Breast epithelium (tissue), 4 donors: ENCODE measurements around the gene MACROD1. TPM values are rescaled to one million over a fixed set of nuclear protein-coding genes. Genes with fewer than 3 reads are reported as not detected.

Source experiments
- DNase-seq, 2 donors: peaks; one replicate each; pipeline ENCODE4 v3.0.0-alpha.2; 2019; ENCODE audit warnings: low spot score in 2 of 2
- H3K27ac ChIP-seq, 2 donors: fragments of 200-600 bp; sonication (generic) in 1 of 2; one replicate each; pipeline ENCODE4 v1.5.1; 2016 to 2019; ENCODE audit warnings: mild to moderate bottlenecking in 1 of 2
- H3K27me3 ChIP-seq, 2 donors: fragments of 200-600 bp; sonication (generic) in 1 of 2; one replicate each; pipeline versions ENCODE4 v1.5.1 to v1.6.0; 2017 to 2019; ENCODE audit warnings: control low read depth in 1 of 2, mild to moderate bottlenecking in 1 of 2
- H3K36me3 ChIP-seq: fragments of 200-600 bp; one replicate; pipeline ENCODE4 v1.5.1; 2019
- H3K4me1 ChIP-seq, 2 donors: fragments of 200-600 bp; sonication (generic); one replicate each; pipeline ENCODE4 v1.5.1; 2016 to 2019; ENCODE audit warnings: control low read depth in 1 of 2
- H3K4me3 ChIP-seq, 3 donors: fragments of 200-600 bp; sonication (generic); 1 replicate in 2 of 3; 2 replicates in 1 of 3; pipeline ENCODE4 v1.5.1; 2016 to 2019; ENCODE audit warnings: mild to moderate bottlenecking in 3 of 3, moderate library complexity in 2 of 3
- H3K9me3 ChIP-seq, 2 donors: fragments of 200-600 bp; sonication (generic) in 1 of 2; one replicate each; pipeline ENCODE4 v1.5.1; 2016 to 2019; ENCODE audit warnings: control low read depth in 1 of 2
- POLR2A ChIP-seq: fragments of 450-650 bp; IDR thresholded peaks from one replicate; pipeline ENCODE4 v1.6.1; 2016; ENCODE audit warnings: antibody characterized with exemption, mild to moderate bottlenecking, moderate library complexity
- POLR2AphosphoS5 ChIP-seq, 3 donors: sonication (generic); formaldehyde crosslinking; IDR thresholded peaks; one replicate each; pipeline ENCODE4 v1.6.1; 2017; ENCODE audit warnings: antibody characterized with exemption in 3 of 3
- intact Hi-C: fragments of 100-400 bp; cut with DNase I; formaldehyde crosslinking; loops from one replicate; pipeline ENCODE4 v1.15.1; 2023; ENCODE audit warnings: low total_unique reads
- total RNA-seq, 3 donors: library from RNA; depleted of rRNA; stranded (reverse); fragments of >200 nt; gene quantifications; one replicate each; pipeline ENCODE4 v1.1.0, GENCODE V29; 2016
- TF ChIP-seq, protein P1 (sequence below), 3 donors: fragments of 450-650 bp; IDR thresholded peaks; one replicate each; pipeline ENCODE4 v1.5.1; 2016 to 2017; ENCODE audit warnings: antibody characterized with exemption in 3 of 3, mild to moderate bottlenecking in 3 of 3, moderate library complexity in 3 of 3

Gene MACROD1
- total RNA-seq, 3 donors from 2014 or later, result 19.7 to 113 (median 40.3) TPM

DNA sequence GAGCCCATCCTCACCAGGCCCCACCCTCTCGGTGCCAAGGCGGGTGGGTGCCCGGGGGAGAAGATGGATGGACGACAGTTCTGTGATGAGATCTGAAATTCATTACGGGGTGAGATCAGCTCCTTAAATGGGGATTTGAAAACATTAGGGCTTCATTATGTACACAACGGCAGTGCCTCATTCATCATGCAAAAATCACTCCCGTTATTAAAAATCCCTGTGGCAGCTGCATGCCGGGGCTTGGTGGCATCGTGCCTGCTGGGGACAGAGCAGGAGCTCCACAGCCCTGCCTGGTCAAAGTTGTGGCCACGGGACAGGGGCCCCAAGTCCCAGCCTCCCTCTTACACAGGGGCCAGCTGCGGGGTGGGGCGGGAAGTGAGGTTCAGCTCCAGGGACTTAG lies 159.5 kb downstream of the MACROD1 start:
- no peak for DNase-seq
- H3K36me3 ChIP-seq, result no peaks in the 10 kb centered on the region
- no peak for TF ChIP-seq POLR2AphosphoS5 (IDR thresholded peaks at IDR 0.05)
- TF ChIP-seq, protein P1, sequence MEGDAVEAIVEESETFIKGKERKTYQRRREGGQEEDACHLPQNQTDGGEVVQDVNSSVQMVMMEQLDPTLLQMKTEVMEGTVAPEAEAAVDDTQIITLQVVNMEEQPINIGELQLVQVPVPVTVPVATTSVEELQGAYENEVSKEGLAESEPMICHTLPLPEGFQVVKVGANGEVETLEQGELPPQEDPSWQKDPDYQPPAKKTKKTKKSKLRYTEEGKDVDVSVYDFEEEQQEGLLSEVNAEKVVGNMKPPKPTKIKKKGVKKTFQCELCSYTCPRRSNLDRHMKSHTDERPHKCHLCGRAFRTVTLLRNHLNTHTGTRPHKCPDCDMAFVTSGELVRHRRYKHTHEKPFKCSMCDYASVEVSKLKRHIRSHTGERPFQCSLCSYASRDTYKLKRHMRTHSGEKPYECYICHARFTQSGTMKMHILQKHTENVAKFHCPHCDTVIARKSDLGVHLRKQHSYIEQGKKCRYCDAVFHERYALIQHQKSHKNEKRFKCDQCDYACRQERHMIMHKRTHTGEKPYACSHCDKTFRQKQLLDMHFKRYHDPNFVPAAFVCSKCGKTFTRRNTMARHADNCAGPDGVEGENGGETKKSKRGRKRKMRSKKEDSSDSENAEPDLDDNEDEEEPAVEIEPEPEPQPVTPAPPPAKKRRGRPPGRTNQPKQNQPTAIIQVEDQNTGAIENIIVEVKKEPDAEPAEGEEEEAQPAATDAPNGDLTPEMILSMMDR (IDR thresholded peaks at IDR 0.05), result no peak
- TF ChIP-seq POLR2A, result no peak
- H3K27ac ChIP-seq, result no peak overlapping the region
- intact Hi-C loops, result no loop called here
- no peaks in the 10 kb centered on the region for H3K27me3 ChIP-seq
- H3K9me3 ChIP-seq, result no peaks in the 10 kb centered on the region
- H3K4me1 ChIP-seq, result peaks cover 0 to 4% of the 10 kb centered on the region in 2 donors
- H3K4me3 ChIP-seq, result no peak overlapping the region

DNA sequence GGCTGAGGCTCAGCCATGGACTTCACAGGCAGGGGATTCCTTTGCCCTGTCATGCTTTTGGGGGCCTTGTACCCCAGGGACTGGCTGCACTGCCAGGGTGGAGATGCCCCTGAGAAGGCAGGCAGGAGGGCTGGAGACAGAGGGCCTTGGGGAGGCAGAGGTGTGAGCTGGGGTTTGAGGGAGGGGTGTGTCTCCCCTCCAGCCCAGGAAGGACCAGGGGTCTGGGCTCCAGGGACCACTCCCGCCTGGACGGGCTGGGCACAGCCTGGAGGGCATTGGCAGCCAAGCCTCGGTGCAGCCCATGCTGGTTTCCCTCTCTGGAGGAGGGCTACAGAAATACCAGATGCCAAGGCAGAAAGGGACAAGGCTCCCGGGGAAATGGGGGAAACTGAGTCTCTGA lies 160.2 kb downstream of the MACROD1 start:
- peaks cover 0 to 4% of the 10 kb centered on the region in 2 donors for H3K4me1 ChIP-seq
- TF ChIP-seq POLR2A (no peak), POLR2AphosphoS5 (IDR thresholded peaks at IDR 0.05) (no peak)
- TF ChIP-seq, protein P1 (IDR thresholded peaks at IDR 0.05), result no peak
- intact Hi-C loops, result no loop called here
- H3K27ac ChIP-seq, result no peak overlapping the region
- no peak overlapping the region for H3K4me3 ChIP-seq
- H3K36me3 ChIP-seq, result no peaks in the 10 kb centered on the region
- no peaks in the 10 kb centered on the region for H3K9me3 ChIP-seq
- no peaks in the 10 kb centered on the region for H3K27me3 ChIP-seq
- DNase-seq, result no peak

DNA sequence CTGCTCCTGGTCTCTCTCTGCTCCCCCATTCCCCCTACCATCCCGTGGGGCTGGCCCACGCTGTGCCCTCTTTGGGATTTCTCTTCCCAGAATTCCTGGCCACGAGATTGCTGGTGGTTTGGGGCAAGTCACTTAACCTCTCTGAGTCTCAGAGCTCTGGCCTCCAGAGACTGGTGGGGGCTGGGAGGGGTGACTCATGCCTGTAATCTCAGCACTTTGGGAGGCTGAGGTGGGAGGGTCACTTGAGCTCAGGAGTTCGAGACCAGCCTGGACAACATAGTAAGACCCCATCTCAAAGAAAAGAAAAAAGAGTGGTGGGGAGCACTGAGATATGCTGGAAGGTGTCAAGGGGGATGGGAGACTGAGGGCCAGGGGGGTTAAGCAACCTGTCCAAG lies 161.3 kb downstream of the MACROD1 start:
- Histone ChIP-seq H3K4me1 (peaks cover 8 to 11% of the 10 kb centered on the region in 2 donors), H3K36me3 (no peaks in the 10 kb centered on the region), H3K27ac (no peak overlapping the region), H3K27me3 (no peaks in the 10 kb centered on the region), H3K4me3 (no peak overlapping the region), H3K9me3 (no peaks in the 10 kb centered on the region)
- intact Hi-C loops, result no loop called here
- no peak for TF ChIP-seq POLR2AphosphoS5 (IDR thresholded peaks at IDR 0.05)
- TF ChIP-seq POLR2A, result no peak
- TF ChIP-seq, protein P1 (IDR thresholded peaks at IDR 0.05), result no peak
- DNase-seq, result no peak

DNA sequence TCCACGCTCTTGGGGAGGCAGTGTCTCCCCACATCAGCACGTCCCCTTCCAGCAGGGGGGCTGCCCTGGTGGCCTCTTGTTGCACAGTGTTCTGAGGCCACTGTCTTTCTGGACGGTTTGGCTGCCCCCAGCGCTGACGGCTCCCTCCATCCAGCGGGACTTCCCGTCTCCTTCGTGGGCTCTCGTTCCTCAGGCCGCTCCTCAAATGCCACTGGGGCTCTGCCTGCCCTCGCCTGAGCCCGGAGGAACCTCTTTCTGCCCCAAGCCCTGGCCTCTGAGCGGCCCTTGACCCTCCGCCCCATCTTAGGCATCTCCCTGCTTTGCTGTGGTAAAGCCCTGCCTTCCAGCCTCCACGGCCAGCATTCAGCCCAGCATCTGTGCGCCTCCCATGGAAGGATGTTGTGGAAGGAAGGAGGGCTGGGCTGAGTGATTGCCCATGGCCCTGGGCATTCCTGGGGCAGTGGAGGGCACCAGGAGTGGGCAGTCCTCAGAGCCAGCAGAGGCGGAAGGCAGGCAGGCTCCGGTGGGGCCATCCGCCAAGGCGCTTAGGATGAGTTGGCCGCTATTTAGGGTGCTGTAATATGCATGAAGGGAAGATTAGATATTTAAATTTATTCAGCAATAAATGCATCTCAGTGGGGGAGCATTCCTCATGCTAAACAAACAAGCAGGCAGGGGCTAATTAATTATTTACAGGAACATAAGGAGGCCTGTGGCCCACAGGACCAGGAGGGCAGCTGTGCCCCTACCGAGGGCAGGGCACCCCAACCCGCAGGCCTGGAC lies 161.9 kb downstream of the MACROD1 start:
- Histone ChIP-seq H3K9me3 (no peaks in the 10 kb centered on the region), H3K27ac (no peak overlapping the region), H3K27me3 (no peaks in the 10 kb centered on the region), H3K4me3 (no peak overlapping the region), H3K36me3 (no peaks in the 10 kb centered on the region), H3K4me1 (peaks cover 13 to 17% of the 10 kb centered on the region in 2 donors)
- no peak for DNase-seq
- TF ChIP-seq POLR2A (no peak), POLR2AphosphoS5 (IDR thresholded peaks at IDR 0.05) (no peak)
- TF ChIP-seq, protein P1 (IDR thresholded peaks at IDR 0.05), result no peak
- intact Hi-C loops, result no loop called here
